GM23338 (cell line): Measurements from ENCODE around the gene SCGB2B2. TPM values are rescaled to one million over a fixed set of nuclear protein-coding genes. Genes with fewer than 3 reads are reported as not detected.

Source experiments
- ATAC-seq: fragments of 200-7000 bp; cut with Tn5 transposase; 3 replicates; pipeline ENCODE4 v1.9.1; 2020
- DNase-seq: peaks from one replicate; pipeline ENCODE4 v3.0.0-alpha.2; 2015; ENCODE audit warnings: low spot score
- H2AFZ ChIP-seq: fragments of 200-600 bp; sonication (generic); 2 replicates; pipeline ENCODE4 v1.8.0; 2016; ENCODE audit warnings: antibody characterized with exemption, mild to moderate bottlenecking, moderate library complexity
- H3F3A ChIP-seq: fragments of 200-600 bp; sonication (generic); replicated peaks from 2 replicates; pipeline ENCODE4 v1.8.0; 2017; ENCODE audit warnings: antibody characterized with exemption, mixed run types, low read depth
- H3K27ac ChIP-seq: fragments of 200-600 bp; sonication (generic); 2 replicates; pipeline ENCODE4 v1.6.1; 2016; ENCODE audit warnings: low read depth
- H3K27me3 ChIP-seq: fragments of 200-600 bp; sonication (generic); 2 replicates; pipeline ENCODE4 v1.8.0; 2016; ENCODE audit warnings: mild to moderate bottlenecking, mixed run types, moderate library complexity; ENCODE audit not compliant: insufficient read depth
- H3K36me3 ChIP-seq: fragments of 200-600 bp; sonication (generic); 2 replicates; pipeline ENCODE4 v1.8.0; 2016; ENCODE audit warnings: mild to moderate bottlenecking; ENCODE audit not compliant: insufficient read depth
- H3K4me1 ChIP-seq: fragments of 200-600 bp; sonication (generic); 2 replicates; pipeline ENCODE4 v1.8.0; 2016; ENCODE audit warnings: mild to moderate bottlenecking, moderate library complexity; ENCODE audit not compliant: insufficient read depth
- H3K4me2 ChIP-seq: fragments of 200-600 bp; sonication (generic); 2 replicates; pipeline ENCODE4 v1.7.1; 2017; ENCODE audit warnings: mixed run types
- H3K4me3 ChIP-seq: fragments of 200-600 bp; sonication (generic); 2 replicates; pipeline ENCODE4 v1.6.1; 2016; ENCODE audit warnings: mixed run types
- H3K79me2 ChIP-seq: fragments of 200-600 bp; sonication (generic); replicated peaks from 2 replicates; pipeline ENCODE4 v1.8.0; 2017; ENCODE audit warnings: mild to moderate bottlenecking; ENCODE audit not compliant: insufficient read depth
- H3K9me2 ChIP-seq: fragments of 200-600 bp; sonication (generic); 2 replicates; pipeline ENCODE4 v1.8.0; 2017; ENCODE audit not compliant: insufficient read depth
- H4K20me1 ChIP-seq: fragments of 200-600 bp; sonication (generic); replicated peaks from 2 replicates; pipeline ENCODE4 v1.8.0; 2017; ENCODE audit warnings: mild to moderate bottlenecking; ENCODE audit not compliant: insufficient read depth
- H3K27ac Mint-ChIP-seq: 2 replicates; pipeline ENCODE4 v1.8.0; 2020; ENCODE audit warnings: inconsistent platforms, mild to moderate bottlenecking, moderate library complexity, mixed read lengths
- H3K27me3 Mint-ChIP-seq: 3 replicates; pipeline ENCODE4 v1.8.0; 2022; ENCODE audit warnings: low read depth, mild to moderate bottlenecking, moderate library complexity, mixed read lengths, inconsistent platforms; ENCODE audit not compliant: insufficient read depth, poor library complexity
- H3K36me3 Mint-ChIP-seq: 3 replicates; pipeline ENCODE4 v1.8.0; 2021; ENCODE audit warnings: low read depth, mild to moderate bottlenecking, inconsistent platforms, moderate library complexity, mixed read lengths
- H3K4me1 Mint-ChIP-seq: 3 replicates; pipeline ENCODE4 v1.8.0; 2020; ENCODE audit warnings: mild to moderate bottlenecking, inconsistent platforms, mixed read lengths
- H3K4me3 Mint-ChIP-seq: 3 replicates; pipeline ENCODE4 v1.8.0; 2021; ENCODE audit warnings: moderate library complexity, mild to moderate bottlenecking, inconsistent platforms, mixed read lengths
- H3K9me3 Mint-ChIP-seq: 3 replicates; pipeline ENCODE4 v1.8.0; 2020; ENCODE audit warnings: moderate library complexity, mild to moderate bottlenecking, inconsistent platforms, mixed read lengths
- EZH2 ChIP-seq: fragments of 200-600 bp; sonication (generic); IDR thresholded peaks from one replicate; pipeline ENCODE4 v1.8.0; 2017; ENCODE audit warnings: antibody characterized with exemption, mild to moderate bottlenecking, low read depth; ENCODE audit not compliant: unreplicated experiment
- EZH2phosphoT487 ChIP-seq: fragments of 200-600 bp; sonication (generic); IDR thresholded peaks from one replicate; pipeline ENCODE4 v1.8.1; 2018; ENCODE audit warnings: antibody characterized with exemption; ENCODE audit not compliant: unreplicated experiment
- JUNB ChIP-seq: IDR thresholded peaks from one replicate; pipeline ENCODE4 v1.6.1; 2016; ENCODE audit warnings: antibody characterized with exemption; ENCODE audit not compliant: unreplicated experiment
- NANOG ChIP-seq: IDR thresholded peaks from 2 replicates; pipeline ENCODE4 v1.6.1; 2016; ENCODE audit warnings: antibody characterized with exemption, borderline replicate concordance
- POLR2AphosphoS5 ChIP-seq: IDR thresholded peaks from 2 replicates; pipeline ENCODE4 v1.6.1; 2016; ENCODE audit warnings: antibody characterized with exemption, low read depth
- STAT1 ChIP-seq: IDR thresholded peaks from one replicate; pipeline ENCODE4 v1.6.1; 2016; ENCODE audit warnings: antibody characterized with exemption; ENCODE audit not compliant: unreplicated experiment
- ZNF114 ChIP-seq: fragments of 250-450 bp; sonication (Bioruptor Pico); IDR thresholded peaks from 2 replicates; pipeline ENCODE4 v1.5.0; 2020; ENCODE audit warnings: mild to moderate bottlenecking, moderate library complexity
- polyA plus RNA-seq: library from polyadenylated mRNA; unstranded; fragments of >200 nt; fragmentation: Nextera tagmentation; extraction: Ambion mirVana; gene quantifications from 2 replicates; pipeline ENCODE4 v1.2.1, GENCODE V29; 2016
- total RNA-seq: library from RNA; depleted of rRNA; stranded (reverse); fragments of >200 nt; shearing (Covaris generic); gene quantifications from 2 replicates; pipeline ENCODE4 v1.2.3, GENCODE V29; 2014
- TF ChIP-seq, protein P1 (sequence below): IDR thresholded peaks from 2 replicates; pipeline ENCODE4 v1.6.1; 2016; ENCODE audit warnings: antibody characterized with exemption
- TF ChIP-seq, protein P2 (sequence below): fragments of 250-450 bp; sonication (Bioruptor Pico); IDR thresholded peaks from 2 replicates; pipeline ENCODE4 v1.5.0; 2020; ENCODE audit warnings: mild to moderate bottlenecking, moderate library complexity

SCGB2B2 gene
- total and polyA plus RNA-seq, 2 experiments from 2014 or later = 0.28 TPM; not detected in 1

DNA sequence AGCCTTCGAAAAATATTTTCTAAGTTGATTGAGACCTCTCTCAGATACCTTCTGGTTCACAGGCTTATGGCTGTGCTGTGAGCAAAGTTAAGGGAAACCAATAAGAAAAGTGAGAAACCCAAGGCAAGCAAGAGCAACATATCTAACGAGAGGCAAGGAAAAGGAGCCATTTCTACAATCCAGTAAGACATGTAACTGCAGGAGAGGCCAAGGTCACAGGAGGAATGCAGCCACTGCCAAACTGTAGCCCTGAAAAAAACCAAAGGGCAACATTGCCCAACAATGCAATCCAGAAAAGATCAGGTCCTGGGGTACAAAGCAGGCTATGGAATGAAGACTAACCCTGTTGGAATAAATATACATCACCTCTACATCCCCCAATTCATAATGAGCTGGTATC is 21.3 kb downstream of the SCGB2B2 start:
- Mint-ChIP-seq H3K27ac (no peak overlapping the region), H3K36me3 (peaks cover 4% of the 10 kb centered on the region; the same call in 2 of the 3 replicates), H3K4me1 (no peaks in the 10 kb centered on the region), H3K9me3 (peaks cover 40% of the 10 kb centered on the region), H3K4me3 (no peak overlapping the region), H3K27me3 (no peaks in the 10 kb centered on the region)
- Histone ChIP-seq H3K4me2 (no peak overlapping the region), H3K27ac (no peak overlapping the region), H3K4me3 (no peak overlapping the region), H3K36me3 (no peaks in the 10 kb centered on the region), H3K79me2 (no peaks in the 10 kb centered on the region), H3K4me1 (no peaks in the 10 kb centered on the region), H3F3A (no peaks in the 10 kb centered on the region), H2AFZ (no peak overlapping the region), H4K20me1 (no peaks in the 10 kb centered on the region), H3K9me2 (no peaks in the 10 kb centered on the region), H3K27me3 (no peaks in the 10 kb centered on the region)
- DNase-seq (no peak), ATAC-seq (no peak)
- TF ChIP-seq NANOG (no peak), STAT1 (no peak), EZH2phosphoT487 (no peak), ZNF114 (CRISPR knock-in tag) (no peak), POLR2AphosphoS5 (no peak), EZH2 (no peak), JUNB (no peak)
- TF ChIP-seq, protein P1, sequence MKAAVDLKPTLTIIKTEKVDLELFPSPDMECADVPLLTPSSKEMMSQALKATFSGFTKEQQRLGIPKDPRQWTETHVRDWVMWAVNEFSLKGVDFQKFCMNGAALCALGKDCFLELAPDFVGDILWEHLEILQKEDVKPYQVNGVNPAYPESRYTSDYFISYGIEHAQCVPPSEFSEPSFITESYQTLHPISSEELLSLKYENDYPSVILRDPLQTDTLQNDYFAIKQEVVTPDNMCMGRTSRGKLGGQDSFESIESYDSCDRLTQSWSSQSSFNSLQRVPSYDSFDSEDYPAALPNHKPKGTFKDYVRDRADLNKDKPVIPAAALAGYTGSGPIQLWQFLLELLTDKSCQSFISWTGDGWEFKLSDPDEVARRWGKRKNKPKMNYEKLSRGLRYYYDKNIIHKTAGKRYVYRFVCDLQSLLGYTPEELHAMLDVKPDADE = no peak
- TF ChIP-seq, protein P2, sequence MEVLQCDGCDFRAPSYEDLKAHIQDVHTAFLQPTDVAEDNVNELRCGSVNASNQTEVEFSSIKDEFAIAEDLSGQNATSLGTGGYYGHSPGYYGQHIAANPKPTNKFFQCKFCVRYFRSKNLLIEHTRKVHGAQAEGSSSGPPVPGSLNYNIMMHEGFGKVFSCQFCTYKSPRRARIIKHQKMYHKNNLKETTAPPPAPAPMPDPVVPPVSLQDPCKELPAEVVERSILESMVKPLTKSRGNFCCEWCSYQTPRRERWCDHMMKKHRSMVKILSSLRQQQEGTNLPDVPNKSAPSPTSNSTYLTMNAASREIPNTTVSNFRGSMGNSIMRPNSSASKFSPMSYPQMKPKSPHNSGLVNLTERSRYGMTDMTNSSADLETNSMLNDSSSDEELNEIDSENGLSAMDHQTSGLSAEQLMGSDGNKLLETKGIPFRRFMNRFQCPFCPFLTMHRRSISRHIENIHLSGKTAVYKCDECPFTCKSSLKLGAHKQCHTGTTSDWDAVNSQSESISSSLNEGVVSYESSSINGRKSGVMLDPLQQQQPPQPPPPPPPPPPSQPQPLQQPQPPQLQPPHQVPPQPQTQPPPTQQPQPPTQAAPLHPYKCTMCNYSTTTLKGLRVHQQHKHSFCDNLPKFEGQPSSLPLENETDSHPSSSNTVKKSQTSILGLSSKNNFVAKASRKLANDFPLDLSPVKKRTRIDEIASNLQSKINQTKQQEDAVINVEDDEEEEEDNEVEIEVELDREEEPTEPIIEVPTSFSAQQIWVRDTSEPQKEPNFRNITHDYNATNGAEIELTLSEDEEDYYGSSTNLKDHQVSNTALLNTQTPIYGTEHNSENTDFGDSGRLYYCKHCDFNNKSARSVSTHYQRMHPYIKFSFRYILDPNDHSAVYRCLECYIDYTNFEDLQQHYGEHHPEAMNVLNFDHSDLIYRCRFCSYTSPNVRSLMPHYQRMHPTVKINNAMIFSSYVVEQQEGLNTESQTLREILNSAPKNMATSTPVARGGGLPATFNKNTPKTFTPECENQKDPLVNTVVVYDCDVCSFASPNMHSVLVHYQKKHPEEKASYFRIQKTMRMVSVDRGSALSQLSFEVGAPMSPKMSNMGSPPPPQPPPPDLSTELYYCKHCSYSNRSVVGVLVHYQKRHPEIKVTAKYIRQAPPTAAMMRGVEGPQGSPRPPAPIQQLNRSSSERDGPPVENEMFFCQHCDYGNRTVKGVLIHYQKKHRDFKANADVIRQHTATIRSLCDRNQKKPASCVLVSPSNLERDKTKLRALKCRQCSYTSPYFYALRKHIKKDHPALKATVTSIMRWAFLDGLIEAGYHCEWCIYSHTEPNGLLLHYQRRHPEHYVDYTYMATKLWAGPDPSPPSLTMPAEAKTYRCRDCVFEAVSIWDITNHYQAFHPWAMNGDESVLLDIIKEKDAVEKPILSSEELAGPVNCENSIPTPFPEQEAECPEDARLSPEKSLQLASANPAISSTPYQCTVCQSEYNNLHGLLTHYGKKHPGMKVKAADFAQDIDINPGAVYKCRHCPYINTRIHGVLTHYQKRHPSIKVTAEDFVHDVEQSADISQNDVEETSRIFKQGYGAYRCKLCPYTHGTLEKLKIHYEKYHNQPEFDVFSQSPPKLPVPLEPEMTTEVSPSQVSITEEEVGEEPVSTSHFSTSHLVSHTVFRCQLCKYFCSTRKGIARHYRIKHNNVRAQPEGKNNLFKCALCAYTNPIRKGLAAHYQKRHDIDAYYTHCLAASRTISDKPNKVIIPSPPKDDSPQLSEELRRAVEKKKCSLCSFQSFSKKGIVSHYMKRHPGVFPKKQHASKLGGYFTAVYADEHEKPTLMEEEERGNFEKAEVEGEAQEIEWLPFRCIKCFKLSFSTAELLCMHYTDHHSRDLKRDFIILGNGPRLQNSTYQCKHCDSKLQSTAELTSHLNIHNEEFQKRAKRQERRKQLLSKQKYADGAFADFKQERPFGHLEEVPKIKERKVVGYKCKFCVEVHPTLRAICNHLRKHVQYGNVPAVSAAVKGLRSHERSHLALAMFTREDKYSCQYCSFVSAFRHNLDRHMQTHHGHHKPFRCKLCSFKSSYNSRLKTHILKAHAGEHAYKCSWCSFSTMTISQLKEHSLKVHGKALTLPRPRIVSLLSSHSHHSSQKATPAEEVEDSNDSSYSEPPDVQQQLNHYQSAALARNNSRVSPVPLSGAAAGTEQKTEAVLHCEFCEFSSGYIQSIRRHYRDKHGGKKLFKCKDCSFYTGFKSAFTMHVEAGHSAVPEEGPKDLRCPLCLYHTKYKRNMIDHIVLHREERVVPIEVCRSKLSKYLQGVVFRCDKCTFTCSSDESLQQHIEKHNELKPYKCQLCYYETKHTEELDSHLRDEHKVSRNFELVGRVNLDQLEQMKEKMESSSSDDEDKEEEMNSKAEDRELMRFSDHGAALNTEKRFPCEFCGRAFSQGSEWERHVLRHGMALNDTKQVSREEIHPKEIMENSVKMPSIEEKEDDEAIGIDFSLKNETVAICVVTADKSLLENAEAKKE (CRISPR knock-in tag) = no peak
